K562 (cell line): ENCODE results near the gene TMC6. TPM values are rescaled to one million over a fixed set of nuclear protein-coding genes. Genes with fewer than 3 reads are reported as not detected.

ENCODE experiments used
- ATAC-seq: fragments of 200-7000 bp; cut with Tn5 transposase; 3 replicates; pipeline ENCODE4 v1.9.1; 2020; ENCODE audit warnings: moderate library complexity
- BruUV-seq: library from RNA; stranded (reverse); fragments of 400-500 nt; replicated peaks from 2 replicates; lab custom pipeline; 2021; lab: Mats Ljungman, UMichigan
- CTCF ChIA-PET: fragments of 300-600 bp; formaldehyde crosslinking; extraction: SDS; loops from one replicate; lab custom pipeline; 2021; ENCODE audit warnings: low intra/inter-chr PET ratio; lab: Yijun Ruan, JAX
- POLR2A ChIA-PET: fragments of 300-600, 350-650 bp; sonication (Branson Sonifier 250); formaldehyde crosslinking; extraction: SDS; loops from one replicate; lab custom pipeline; 2021; ENCODE audit warnings: antibody characterized with exemption, inconsistent platforms; lab: Yijun Ruan, JAX
- DNase-seq, 4 experiments: peaks; one replicate each; pipeline versions ENCODE4 v3.0.0 to v3.0.0-alpha.2; 2011 to 2018; ENCODE audit warnings: low spot score in 3 of 4, mixed read lengths in 3 of 4; ENCODE audit errors: extremely low read depth in 1 of 4
- FAIRE-seq: peaks from 2 replicates; lab custom pipeline; 2011; peaks lifted over from hg19 to GRCh38; lab: Jason Lieb, UNC
- H2AFZ ChIP-seq: 2 replicates; pipeline ENCODE4 v1.6.0; 2011; ENCODE audit warnings: low read depth, low read length, control low read depth, inconsistent platforms
- H3K27ac ChIP-seq: fragments of 200-600 bp; 3 replicates; pipeline ENCODE4 v1.8.0; 2011; ENCODE audit warnings: low read depth, mild to moderate bottlenecking, control low read depth, inconsistent platforms, low read length, moderate library complexity, mixed read lengths; ENCODE audit errors: extremely low read depth
- H3K27me3 ChIP-seq, 2 experiments: fragments of 300-600 bp in 1 of 2; 2 replicates in 1 of 2; 3 replicates in 1 of 2; pipeline versions ENCODE4 v1.6.0 to v1.8.0; 2011; ENCODE audit warnings: inconsistent platforms in 2 of 2, low read length in 2 of 2, mild to moderate bottlenecking in 1 of 2, mixed read lengths in 1 of 2, moderate library complexity in 1 of 2; ENCODE audit not compliant: control insufficient read depth in 2 of 2, insufficient read depth in 2 of 2
- H3K36me3 ChIP-seq: fragments of 300-600 bp; 3 replicates; pipeline ENCODE4 v1.8.0; 2011; ENCODE audit warnings: mild to moderate bottlenecking, low read length, inconsistent platforms; ENCODE audit not compliant: control insufficient read depth, insufficient read depth
- H3K4me1 ChIP-seq, 2 experiments: fragments of 200-600 bp in 1 of 2; replicated peaks in 1 of 2; 2 replicates in 1 of 2; 3 replicates in 1 of 2; pipeline versions ENCODE4 v1.5.1 to v1.8.0; 2011; ENCODE audit warnings: inconsistent platforms in 2 of 2, low read length in 2 of 2, mild to moderate bottlenecking in 1 of 2, mixed read lengths in 1 of 2, moderate library complexity in 1 of 2; ENCODE audit not compliant: control insufficient read depth in 2 of 2, insufficient read depth in 2 of 2
- H3K4me2 ChIP-seq: 2 replicates; pipeline ENCODE4 v1.6.1; 2011; ENCODE audit warnings: low read length, control low read depth, inconsistent platforms, mixed read lengths; ENCODE audit not compliant: insufficient read depth
- H3K4me3 ChIP-seq: fragments of 200-600 bp; sonication (generic), shearing (Covaris generic); 2 replicates; pipeline ENCODE4 v1.5.1; 2016; ENCODE audit warnings: control low read depth, inconsistent platforms
- H3K79me2 ChIP-seq: fragments of 200-600 bp; 3 replicates; pipeline ENCODE4 v1.8.0; 2011; ENCODE audit warnings: low read length, inconsistent platforms; ENCODE audit not compliant: control insufficient read depth, insufficient read depth
- H3K9ac ChIP-seq, 2 experiments: 2 replicates each; pipeline versions ENCODE4 v1.6.0 to v1.6.1; 2011; ENCODE audit warnings: low read depth in 2 of 2, low read length in 2 of 2, control low read depth in 1 of 2, inconsistent platforms in 1 of 2, mild to moderate bottlenecking in 1 of 2, mixed read lengths in 1 of 2; ENCODE audit not compliant: insufficient read depth in 1 of 2
- H3K9me1 ChIP-seq: one replicate; pipeline ENCODE4 v1.6.0; 2011; ENCODE audit warnings: inconsistent platforms, mild to moderate bottlenecking, low read length, moderate library complexity; ENCODE audit not compliant: control insufficient read depth, insufficient read depth
- H3K9me3 ChIP-seq: replicated peaks from 2 replicates; pipeline ENCODE4 v1.5.1; 2011; ENCODE audit warnings: low read depth, low read length, inconsistent platforms; ENCODE audit not compliant: control insufficient read depth, insufficient read depth
- H4K20me1 ChIP-seq: replicated peaks from 2 replicates; pipeline ENCODE4 v1.6.1; 2011; ENCODE audit warnings: low read length, inconsistent platforms, mixed read lengths; ENCODE audit not compliant: control insufficient read depth, insufficient read depth
- ELF4 ChIP-seq: fragments of 450-650 bp; formaldehyde crosslinking; IDR thresholded peaks from 2 replicates; pipeline ENCODE4 v1.4.0; 2022; ENCODE audit warnings: missing genetic modification characterization
- FOXM1 ChIP-seq, 2 experiments: fragments of 450-650 bp in 1 of 2; sonication (generic) in 1 of 2; formaldehyde crosslinking in 1 of 2; IDR thresholded peaks; 2 replicates each; pipeline versions ENCODE4 v1.6.1 to v1.9.0; 2017 to 2022; ENCODE audit warnings: low read depth in 2 of 2, mild to moderate bottlenecking in 2 of 2, missing genetic modification reagents in 1 of 2, moderate library complexity in 1 of 2
- KDM1A ChIP-seq, 2 experiments: fragments of 450-650 bp; IDR thresholded peaks; 2 replicates each; pipeline ENCODE4 v1.6.1; 2016; ENCODE audit warnings: mild to moderate bottlenecking in 2 of 2
- NR3C1 ChIP-seq: sonication (generic); formaldehyde crosslinking; IDR thresholded peaks from 2 replicates; pipeline ENCODE4 v1.8.1; 2022; ENCODE audit warnings: missing genetic modification reagents
- PHF8 ChIP-seq: fragments of 200-600 bp; sonication (generic); IDR thresholded peaks from 2 replicates; pipeline ENCODE4 v1.6.1; 2012; ENCODE audit warnings: mixed run types, mild to moderate bottlenecking, inconsistent platforms, low read length, moderate library complexity, borderline replicate concordance
- TFAM ChIP-seq: fragments of 250-450 bp; sonication (Bioruptor Pico); conservative IDR thresholded peaks from 2 replicates; pipeline ENCODE4 v1.5.0; 2021; ENCODE audit warnings: mild to moderate bottlenecking, moderate library complexity
- ZNF146 ChIP-seq: IDR thresholded peaks from one replicate; pipeline ENCODE4 v1.6.1; 2018; ENCODE audit warnings: missing compliant biosample characterization; ENCODE audit not compliant: unreplicated experiment
- ZNF347 ChIP-seq: fragments of 450-650 bp; formaldehyde crosslinking; IDR thresholded peaks from 2 replicates; pipeline ENCODE4 v1.4.0; 2020; ENCODE audit warnings: low read depth, mild to moderate bottlenecking, moderate library complexity
- ZNF696 ChIP-seq: fragments of 250-450 bp; sonication (Bioruptor Pico); conservative IDR thresholded peaks from 2 replicates; pipeline ENCODE4 v1.4.0; 2020; ENCODE audit warnings: mild to moderate bottlenecking, moderate library complexity
- ZNF764 ChIP-seq: fragments of 250-450 bp; sonication (Bioruptor Pico); IDR thresholded peaks from 2 replicates; pipeline ENCODE4 v1.4.0; 2020; ENCODE audit warnings: low read depth, mild to moderate bottlenecking, moderate library complexity
- WGBS: fragments of 100-300 bp; shearing (Covaris generic); methylation state at CpG from one replicate; pipeline ENCODE4 v1.1.6; 2016; ENCODE audit warnings: low coverage, mixed read lengths; ENCODE audit not compliant: insufficient coverage; ENCODE audit errors: missing lambda C conversion rate; 5-methylcytosine and 5-hydroxymethylcytosine counted together
- in situ Hi-C: fragments of 300-500 bp; cut with MboI; formaldehyde crosslinking; loops from 4 replicates; pipeline ENCODE4 v1.15.0; 2018; ENCODE audit warnings: inconsistent platforms, mixed read lengths
- intact Hi-C: fragments of 100-400 bp; cut with micrococcal nuclease; formaldehyde crosslinking; loops from 2 replicates; pipeline ENCODE4 v1.14.2; 2022
- polyA plus RNA-seq, 8 experiments: library from polyadenylated mRNA; depleted of rRNA in 4 of 8; stranded (reverse) in 5 of 8; unstranded in 3 of 8; fragments of >200 nt; fragmentation: Nextera tagmentation in 2 of 8; fragmentation: Illumina TruSeq in 1 of 8; extraction: Ambion mirVana in 2 of 8; extraction: Trizol in 1 of 8; gene quantifications; 2 replicates each; pipeline versions ENCODE4 v1.2.1 to v1.2.3, GENCODE V29; 2011 to 2014; ENCODE audit warnings: inconsistent platforms in 1 of 8, missing spikeins in 1 of 8
- total RNA-seq, 7 experiments: library from RNA; depleted of rRNA in 6 of 7; stranded (reverse); fragments of >200 nt in 6 of 7; fragmentation: Illumina TruSeq in 2 of 7; extraction: Trizol in 2 of 7; gene quantifications; 2 replicates each; pipeline versions ENCODE4 v1.2.1 to v1.2.3, GENCODE V29; 2011 to 2021; ENCODE audit warnings: low replicate concordance in 1 of 7
- TF ChIP-seq, protein P1 (sequence below): fragments of 450-650 bp; IDR thresholded peaks from 2 replicates; pipeline ENCODE4 v1.6.1; 2016; ENCODE audit warnings: antibody characterized with exemption
- TF ChIP-seq, protein P2 (sequence below): fragments of 250-450 bp; sonication (Bioruptor Pico); IDR thresholded peaks from 2 replicates; pipeline ENCODE4 v1.5.0; 2022; ENCODE audit warnings: mild to moderate bottlenecking
- TF ChIP-seq, protein P3 (sequence below): IDR thresholded peaks from 2 replicates; pipeline ENCODE4 v1.6.1; 2016; ENCODE audit warnings: missing genetic modification characterization, missing compliant biosample characterization
- TF ChIP-seq, protein P4 (sequence below): fragments of 450-650 bp; IDR thresholded peaks from 2 replicates; pipeline ENCODE4 v1.6.1; 2018; ENCODE audit not compliant: partially characterized antibody

The TMC6 gene
- total and polyA plus RNA-seq, 9 of the 15 experiments (the other 6 are each of a cell fraction or from before 2014, with no cell fraction given): 4.1 to 351 (median 66.9) TPM

DNA sequence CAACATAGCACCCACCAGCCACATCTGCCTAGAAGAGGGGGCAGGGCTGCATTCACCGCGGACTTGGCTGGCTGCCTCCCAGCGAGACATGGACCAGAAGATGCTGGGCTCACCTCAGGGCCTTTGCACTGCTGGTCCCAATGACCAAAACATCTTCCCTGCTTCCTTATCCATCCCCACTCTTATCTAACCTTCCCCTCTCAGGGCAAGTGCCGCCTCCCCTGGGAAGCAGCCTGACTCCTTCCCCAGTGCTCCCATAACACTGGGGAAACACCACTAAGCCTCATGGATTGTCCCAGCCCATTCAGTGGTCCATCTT lies 5.7 kb downstream of the TMC6 start:
- DNase-seq (peak in 1 of 4 experiments; percentile 13), FAIRE-seq (peak; percentile 19), ATAC-seq (no peak)
- intact Hi-C loops (no loop called here), in situ Hi-C loops (no loop called here)
- Histone ChIP-seq H3K9me3 (no peaks in the 10 kb centered on the region), H2AFZ (no peak overlapping the region), H4K20me1 (no peaks in the 10 kb centered on the region; the same call in 1 of the 2 replicates), H3K79me2 (peaks cover 64% of the 10 kb centered on the region), H3K9me1 (no peaks in the 10 kb centered on the region), H3K36me3 (peaks cover 87% of the 10 kb centered on the region), H3K4me1 (peaks cover 9 to 80% of the 10 kb centered on the region in 2 experiments), H3K4me2 (no peak overlapping the region), H3K27me3 (no peaks in the 10 kb centered on the region), H3K27ac (no peak overlapping the region), H3K4me3 (no peak overlapping the region), H3K9ac (peak overlapping the region in 1 of 2 experiments; percentile 72; a peak in 1 of 4 replicates)
- no TSS peak for BruUV-seq
- POLR2A ChIA-PET: interaction anchor here (0.8 kb wide), 1 partner anchor 10 kb away, joined by 4 read pairs; no protein-coding TSS in a partner anchor
- CTCF ChIA-PET: no interaction called here
- 100% methylated on average over 4 of the region's 4 CpGs for WGBS
- TF ChIP-seq ZNF696 (CRISPR knock-in tag) (no peak), NR3C1 (CRISPR knock-in tag) (no peak), ELF4 (CRISPR knock-in tag) (no peak), ZNF764 (no peak), PHF8 (no peak), KDM1A (IDR thresholded peaks at IDR 0.05) (no peak), ZNF347 (CRISPR knock-in tag) (no peak), TFAM (CRISPR knock-in tag) (no peak), FOXM1 (IDR thresholded peaks at IDR 0.05; ENCODE audit: low read depth) (no peak), FOXM1 (CRISPR knock-in tag; IDR thresholded peaks at IDR 0.05; ENCODE audit: low read depth) (no peak), ZNF146 (no peak)
- TF ChIP-seq, protein P1, sequence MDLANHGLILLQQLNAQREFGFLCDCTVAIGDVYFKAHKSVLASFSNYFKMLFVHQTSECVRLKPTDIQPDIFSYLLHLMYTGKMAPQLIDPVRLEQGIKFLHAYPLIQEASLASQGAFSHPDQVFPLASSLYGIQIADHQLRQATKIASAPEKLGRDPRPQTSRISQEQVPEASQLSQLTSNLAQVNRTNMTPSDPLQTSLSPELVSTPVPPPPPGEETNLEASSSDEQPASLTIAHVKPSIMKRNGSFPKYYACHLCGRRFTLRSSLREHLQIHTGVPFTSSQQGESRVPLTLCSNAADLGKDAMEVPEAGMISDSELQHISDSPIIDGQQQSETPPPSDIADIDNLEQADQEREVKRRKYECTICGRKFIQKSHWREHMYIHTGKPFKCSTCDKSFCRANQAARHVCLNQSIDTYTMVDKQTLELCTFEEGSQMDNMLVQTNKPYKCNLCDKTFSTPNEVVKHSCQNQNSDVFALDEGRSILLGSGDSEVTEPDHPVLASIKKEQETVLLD: no peak
- TF ChIP-seq, protein P2, sequence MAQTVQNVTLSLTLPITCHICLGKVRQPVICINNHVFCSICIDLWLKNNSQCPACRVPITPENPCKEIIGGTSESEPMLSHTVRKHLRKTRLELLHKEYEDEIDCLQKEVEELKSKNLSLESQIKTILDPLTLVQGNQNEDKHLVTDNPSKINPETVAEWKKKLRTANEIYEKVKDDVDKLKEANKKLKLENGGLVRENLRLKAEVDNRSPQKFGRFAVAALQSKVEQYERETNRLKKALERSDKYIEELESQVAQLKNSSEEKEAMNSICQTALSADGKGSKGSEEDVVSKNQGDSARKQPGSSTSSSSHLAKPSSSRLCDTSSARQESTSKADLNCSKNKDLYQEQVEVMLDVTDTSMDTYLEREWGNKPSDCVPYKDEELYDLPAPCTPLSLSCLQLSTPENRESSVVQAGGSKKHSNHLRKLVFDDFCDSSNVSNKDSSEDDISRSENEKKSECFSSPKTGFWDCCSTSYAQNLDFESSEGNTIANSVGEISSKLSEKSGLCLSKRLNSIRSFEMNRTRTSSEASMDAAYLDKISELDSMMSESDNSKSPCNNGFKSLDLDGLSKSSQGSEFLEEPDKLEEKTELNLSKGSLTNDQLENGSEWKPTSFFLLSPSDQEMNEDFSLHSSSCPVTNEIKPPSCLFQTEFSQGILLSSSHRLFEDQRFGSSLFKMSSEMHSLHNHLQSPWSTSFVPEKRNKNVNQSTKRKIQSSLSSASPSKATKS (CRISPR knock-in tag): no peak
- TF ChIP-seq, protein P3, sequence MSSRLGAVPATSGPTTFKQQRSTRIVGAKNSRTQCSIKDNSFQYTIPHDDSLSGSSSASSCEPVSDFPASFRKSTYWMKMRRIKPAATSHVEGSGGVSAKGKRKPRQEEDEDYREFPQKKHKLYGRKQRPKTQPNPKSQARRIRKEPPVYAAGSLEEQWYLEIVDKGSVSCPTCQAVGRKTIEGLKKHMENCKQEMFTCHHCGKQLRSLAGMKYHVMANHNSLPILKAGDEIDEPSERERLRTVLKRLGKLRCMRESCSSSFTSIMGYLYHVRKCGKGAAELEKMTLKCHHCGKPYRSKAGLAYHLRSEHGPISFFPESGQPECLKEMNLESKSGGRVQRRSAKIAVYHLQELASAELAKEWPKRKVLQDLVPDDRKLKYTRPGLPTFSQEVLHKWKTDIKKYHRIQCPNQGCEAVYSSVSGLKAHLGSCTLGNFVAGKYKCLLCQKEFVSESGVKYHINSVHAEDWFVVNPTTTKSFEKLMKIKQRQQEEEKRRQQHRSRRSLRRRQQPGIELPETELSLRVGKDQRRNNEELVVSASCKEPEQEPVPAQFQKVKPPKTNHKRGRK: no peak
- TF ChIP-seq, protein P4, sequence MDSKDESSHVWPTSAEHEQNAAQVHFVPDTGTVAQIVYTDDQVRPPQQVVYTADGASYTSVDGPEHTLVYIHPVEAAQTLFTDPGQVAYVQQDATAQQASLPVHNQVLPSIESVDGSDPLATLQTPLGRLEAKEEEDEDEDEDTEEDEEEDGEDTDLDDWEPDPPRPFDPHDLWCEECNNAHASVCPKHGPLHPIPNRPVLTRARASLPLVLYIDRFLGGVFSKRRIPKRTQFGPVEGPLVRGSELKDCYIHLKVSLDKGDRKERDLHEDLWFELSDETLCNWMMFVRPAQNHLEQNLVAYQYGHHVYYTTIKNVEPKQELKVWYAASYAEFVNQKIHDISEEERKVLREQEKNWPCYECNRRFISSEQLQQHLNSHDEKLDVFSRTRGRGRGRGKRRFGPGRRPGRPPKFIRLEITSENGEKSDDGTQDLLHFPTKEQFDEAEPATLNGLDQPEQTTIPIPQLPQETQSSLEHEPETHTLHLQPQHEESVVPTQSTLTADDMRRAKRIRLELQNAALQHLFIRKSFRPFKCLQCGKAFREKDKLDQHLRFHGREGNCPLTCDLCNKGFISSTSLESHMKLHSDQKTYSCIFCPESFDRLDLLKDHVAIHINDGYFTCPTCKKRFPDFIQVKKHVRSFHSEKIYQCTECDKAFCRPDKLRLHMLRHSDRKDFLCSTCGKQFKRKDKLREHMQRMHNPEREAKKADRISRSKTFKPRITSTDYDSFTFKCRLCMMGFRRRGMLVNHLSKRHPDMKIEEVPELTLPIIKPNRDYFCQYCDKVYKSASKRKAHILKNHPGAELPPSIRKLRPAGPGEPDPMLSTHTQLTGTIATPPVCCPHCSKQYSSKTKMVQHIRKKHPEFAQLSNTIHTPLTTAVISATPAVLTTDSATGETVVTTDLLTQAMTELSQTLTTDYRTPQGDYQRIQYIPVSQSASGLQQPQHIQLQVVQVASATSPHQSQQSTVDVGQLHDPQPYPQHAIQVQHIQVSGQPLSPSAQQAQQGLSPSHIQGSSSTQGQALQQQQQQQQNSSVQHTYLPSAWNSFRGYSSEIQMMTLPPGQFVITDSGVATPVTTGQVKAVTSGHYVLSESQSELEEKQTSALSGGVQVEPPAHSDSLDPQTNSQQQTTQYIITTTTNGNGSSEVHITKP: no peak
